BJ (cell line): ENCODE data around the gene PMP22. TPM values are rescaled to one million over a fixed set of nuclear protein-coding genes. Genes with fewer than 3 reads are reported as not detected.

Experiments
- CTCF ChIA-PET: fragments of 350-600 bp; formaldehyde crosslinking; extraction: SDS; loops from one replicate; lab custom pipeline; 2021; ENCODE audit warnings: antibody characterized with exemption, inconsistent platforms; lab: Yijun Ruan, JAX
- POLR2A ChIA-PET: fragments of 300-600 bp; sonication (Branson Sonifier 250); formaldehyde crosslinking; extraction: SDS; loops from one replicate; lab custom pipeline; 2021; ENCODE audit warnings: antibody characterized with exemption; lab: Charles Lee
- DNase-seq: peaks from one replicate; pipeline ENCODE4 v3.0.0-alpha.2; 2011; ENCODE audit warnings: low read depth
- H3K27me3 ChIP-seq: 2 replicates; pipeline ENCODE4 v1.6.0; 2011; ENCODE audit warnings: low read length; ENCODE audit not compliant: control insufficient read depth, insufficient read depth
- H3K36me3 ChIP-seq: 2 replicates; pipeline ENCODE4 v1.5.1; 2011; ENCODE audit warnings: low read length; ENCODE audit not compliant: control insufficient read depth, insufficient read depth
- H3K4me3 ChIP-seq: 2 replicates; pipeline ENCODE4 v1.5.1; 2011; ENCODE audit warnings: low read depth, mild to moderate bottlenecking, control low read depth, low read length
- CTCF ChIP-seq: IDR thresholded peaks from 2 replicates; pipeline ENCODE4 v1.5.1; 2011; ENCODE audit warnings: low read depth, mild to moderate bottlenecking, control low read depth, inconsistent platforms, low read length, moderate library complexity; ENCODE audit not compliant: insufficient read depth
- polyA minus RNA-seq: library from RNA; depleted of rRNA, polyadenylated mRNA; stranded (reverse); fragments of >200 nt; gene quantifications from 2 replicates; pipeline ENCODE4 v1.2.3, GENCODE V29; 2011; rRNA and poly(A)+ RNA removed
- polyA plus RNA-seq: library from polyadenylated mRNA; depleted of rRNA; stranded (reverse); fragments of >200 nt; gene quantifications from 2 replicates; pipeline ENCODE4 v1.2.3, GENCODE V29; 2011; rRNA removed

Gene PMP22
- polyA plus RNA-seq, result 122 and 208 TPM in 2 replicates
- polyA minus RNA-seq, result 129 and 191 TPM in 2 replicates

- Histone ChIP-seq H3K4me3 (no peak within 1 kb of the TSS), H3K36me3 (no peaks in the 10 kb centered on the region), H3K27me3 (peaks cover 14% of the 10 kb centered on the region)
- POLR2A ChIA-PET, result no interaction called here
- TF ChIP-seq CTCF, result no peak
- CTCF ChIA-PET, result interaction anchor here (2.4 to 2.9 kb wide), 2 partner anchors 8 to 238 kb away, joined by 8 to 10 read pairs; no protein-coding TSS in a partner anchor
- no peak for DNase-seq
These were observed at the start of gene PMP22 for GRCh38 chr17:15265131-15265530. TSS of gene PMP22 (minus strand) at chr17:15265326. CDS start at chr17:15260727, 4,599 bp downstream.

DNA sequence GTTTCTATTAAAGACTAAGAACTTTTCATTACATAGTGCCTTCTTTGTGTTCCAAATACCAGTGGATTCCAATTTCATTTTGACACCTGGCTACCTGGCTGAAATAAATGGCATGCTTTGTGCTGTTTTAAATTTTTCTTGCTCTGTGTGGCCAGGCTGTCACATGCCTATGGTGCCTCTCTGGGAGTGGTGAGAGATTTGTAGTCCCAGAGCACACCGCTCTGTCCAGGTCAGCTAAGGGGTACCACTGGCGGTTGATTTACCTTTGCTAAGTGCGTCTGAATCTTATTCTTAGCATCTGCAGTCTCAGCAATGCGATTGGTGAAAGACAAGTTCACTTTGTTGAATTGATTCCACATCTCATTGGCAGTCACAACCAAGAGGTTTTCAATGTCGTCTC, 46.9 kb upstream of the PMP22 start:
- POLR2A ChIA-PET, result no interaction called here
- no peak for DNase-seq
- Histone ChIP-seq H3K36me3 (no peaks in the 10 kb centered on the region), H3K4me3 (no peak overlapping the region), H3K27me3 (peaks cover 9% of the 10 kb centered on the region)
- no peak for TF ChIP-seq CTCF
- CTCF ChIA-PET, result interaction anchor here (0.7 kb wide), 1 partner anchor 9 kb away, joined by 3 read pairs; no protein-coding TSS in a partner anchor

- H3K4me3 ChIP-seq, result no peak overlapping the region
- no peaks in the 10 kb centered on the region for H3K36me3 ChIP-seq
- CTCF ChIA-PET, result no interaction called here
- POLR2A ChIA-PET, result no interaction called here
- peaks cover 4% of the 10 kb centered on the region; the same call in 1 of the 2 replicates for H3K27me3 ChIP-seq
- TF ChIP-seq CTCF, result no peak
- DNase-seq, result no peak
These were observed 44.7 kb upstream of the PMP22 start for GRCh38 chr17:15309793-15310192.

DNA sequence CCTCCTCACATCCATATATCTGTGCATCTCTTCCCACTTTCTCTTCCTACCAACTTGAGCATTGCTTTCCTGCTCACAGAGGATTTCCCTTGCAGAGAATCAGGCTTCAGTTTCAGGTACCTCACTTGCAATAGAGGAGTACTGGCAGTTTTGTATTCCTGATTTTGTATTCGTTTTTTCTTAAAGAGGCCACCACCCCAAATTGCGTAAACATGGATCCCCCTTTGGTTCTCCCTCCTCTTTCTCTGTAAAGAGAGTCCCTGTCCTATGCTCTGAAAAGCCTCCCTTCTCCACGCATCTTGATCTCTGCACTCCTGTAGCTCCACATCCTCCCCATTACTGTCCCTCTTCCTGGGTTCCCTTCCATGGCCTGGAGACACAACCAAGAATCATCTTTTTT, 44.1 kb upstream of the PMP22 start:
- no peak for TF ChIP-seq CTCF
- CTCF ChIA-PET, result no interaction called here
- no peaks in the 10 kb centered on the region for H3K36me3 ChIP-seq

DNA sequence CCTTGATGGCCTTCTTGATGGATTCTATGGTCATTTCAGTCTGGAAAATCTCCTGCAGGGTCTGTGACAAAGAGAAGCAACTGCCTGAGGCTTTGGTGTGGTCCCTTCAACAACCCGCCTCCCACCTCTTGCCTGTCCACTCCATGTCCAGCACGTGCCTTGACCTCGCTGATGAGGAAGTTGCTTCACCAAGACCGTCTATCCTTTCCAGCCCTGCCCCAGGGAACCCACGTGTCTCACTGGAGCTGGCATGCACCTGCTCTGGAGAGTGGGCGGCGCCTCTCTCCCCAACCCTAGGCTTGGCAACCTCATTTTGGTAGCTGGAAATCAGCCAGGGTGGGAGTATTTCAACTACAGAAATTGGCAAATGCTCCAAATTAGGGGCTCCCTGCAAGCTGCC, 43.6 kb upstream of the PMP22 start:
- POLR2A ChIA-PET, result no interaction called here

More for the DNA sequence above, 44.1 kb upstream of the PMP22 start:
- H3K27me3 ChIP-seq, result peaks cover 2% of the 10 kb centered on the region; the same call in 1 of the 2 replicates
- POLR2A ChIA-PET, result no interaction called here
- no peak overlapping the region for H3K4me3 ChIP-seq
- no peak for DNase-seq

More for the DNA sequence above, 43.6 kb upstream of the PMP22 start:
- no peak overlapping the region for H3K4me3 ChIP-seq
- no peaks in the 10 kb centered on the region for H3K36me3 ChIP-seq
- H3K27me3 ChIP-seq, result peaks cover 2% of the 10 kb centered on the region; the same call in 1 of the 2 replicates
- CTCF ChIA-PET, result no interaction called here
- TF ChIP-seq CTCF, result no peak
- DNase-seq, result no peak
